Astrocyte of the cerebellum (primary cell): ENCODE data around the gene DROSHA.

Source experiments
- DNase-seq: peaks from one replicate; pipeline ENCODE4 v3.0.0-alpha.2; 2011; ENCODE audit warnings: low read depth
- H3K4me3 ChIP-seq: 2 replicates; pipeline ENCODE4 v1.5.1; 2011; ENCODE audit warnings: mild to moderate bottlenecking, low read depth, low read length, moderate library complexity
- CTCF ChIP-seq: IDR thresholded peaks from 2 replicates; pipeline ENCODE4 v1.5.1; 2012; ENCODE audit warnings: low read length, low read depth, moderate library complexity, mild to moderate bottlenecking; ENCODE audit errors: missing control alignments
- in situ Hi-C: cut with HindIII; loops from 2 replicates; pipeline ENCODE4 v1.10.0; 2017; ENCODE audit warnings: low sequenced_read_pairs

The DROSHA gene

GRCh38 chr5:31487506-31487905 is 44.4 kb downstream of the DROSHA start:
- TF ChIP-seq CTCF = no peak
- in situ Hi-C loops = no loop called here
- no peak overlapping the region for H3K4me3 ChIP-seq
- DNase-seq = no peak

- H3K4me3 ChIP-seq = no peak overlapping the region
- no peak for DNase-seq
- in situ Hi-C loops = no loop called here
- TF ChIP-seq CTCF = no peak
Measured at GRCh38 chr5:31486441-31486840, 45.5 kb downstream of the DROSHA start.

GRCh38 chr5:31485376-31486207 is 46.3 kb downstream of the DROSHA start:
- no peak overlapping the region for H3K4me3 ChIP-seq
- DNase-seq = no peak
- TF ChIP-seq CTCF = no peak
- in situ Hi-C loops = no loop called here

GRCh38 chr5:31481531-31482165 is 50.2 kb downstream of the DROSHA start:
- no peak for DNase-seq
- no peak overlapping the region for H3K4me3 ChIP-seq
- no peak for TF ChIP-seq CTCF
- in situ Hi-C loops = no loop called here

- no peak overlapping the region for H3K4me3 ChIP-seq
- in situ Hi-C loops = no loop called here
- DNase-seq = no peak
- no peak for TF ChIP-seq CTCF
Measured at GRCh38 chr5:31479706-31480105, 52.2 kb downstream of the DROSHA start.

DNA sequence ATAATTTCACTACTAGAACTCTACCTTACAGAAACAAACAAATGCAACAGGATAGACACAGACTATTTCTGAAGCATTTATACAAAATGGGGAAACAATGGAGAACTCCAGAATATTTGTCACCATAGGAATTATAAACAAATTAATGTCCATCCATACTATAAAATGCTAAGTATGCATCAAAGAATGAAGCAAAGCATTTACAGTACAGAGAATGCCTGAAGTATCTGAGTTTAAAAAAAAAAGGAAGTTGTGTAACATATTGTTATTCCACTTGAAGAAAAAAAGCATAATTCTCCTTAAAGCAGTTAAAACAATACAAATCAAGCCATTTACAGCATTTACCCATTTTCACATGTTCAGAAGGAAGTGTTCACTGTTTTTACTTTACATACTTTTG is 53.0 kb downstream of the DROSHA start:
- no peak for TF ChIP-seq CTCF
- H3K4me3 ChIP-seq = no peak overlapping the region
- in situ Hi-C loops = no loop called here
- DNase-seq = no peak
